Ovary (tissue), 9 donors: ENCODE results near the gene ABI3BP. TPM values are rescaled to one million over a fixed set of nuclear protein-coding genes. Genes with fewer than 3 reads are reported as not detected.

Source experiments
- DNase-seq, 5 donors: peaks; one replicate each; pipeline ENCODE4 v3.0.0-alpha.2; 2019 to 2020
- H3K27ac ChIP-seq, 2 donors: fragments of 200-600 bp; one replicate each; pipeline versions ENCODE4 v1.5.1 to v1.8.0; 2019 to 2022
- H3K27me3 ChIP-seq: fragments of 200-600 bp; one replicate; pipeline ENCODE4 v1.8.0; 2022
- H3K36me3 ChIP-seq: fragments of 200-600 bp; sonication (generic); one replicate; pipeline ENCODE4 v1.5.1; 2019
- H3K4me1 ChIP-seq: one replicate; pipeline ENCODE4 v1.8.1; 2013; ENCODE audit warnings: mild to moderate bottlenecking, moderate library complexity; ENCODE audit not compliant: insufficient read depth
- H3K4me3 ChIP-seq: fragments of 200-600 bp; sonication (generic); one replicate; pipeline ENCODE4 v1.5.1; 2017
- H3K9me3 ChIP-seq, 2 donors: fragments of 200-600 bp in 1 of 2; sonication (generic) in 1 of 2; one replicate each; pipeline versions ENCODE4 v1.5.1 to v1.8.1; 2013 to 2019; ENCODE audit warnings: mild to moderate bottlenecking in 1 of 2, moderate library complexity in 1 of 2
- EP300 ChIP-seq: sonication (generic); formaldehyde crosslinking; IDR thresholded peaks from one replicate; pipeline ENCODE4 v1.6.1; 2017; ENCODE audit warnings: antibody characterized with exemption
- POLR2A ChIP-seq: fragments of 450-650 bp; IDR thresholded peaks from one replicate; pipeline ENCODE4 v1.6.1; 2017; ENCODE audit warnings: antibody characterized with exemption, mild to moderate bottlenecking, moderate library complexity
- WGBS, 3 donors: extraction: QIAGEN DNeasy Blood & Tissue Kit in 1 of 3; methylation state at CpG; one replicate each; pipeline versions ENCODE4 v1.1.5 to v1.1.7; 2013 to 2017; 5-methylcytosine and 5-hydroxymethylcytosine counted together
- intact Hi-C, 4 donors: fragments of 100-400 bp; cut with DNase I; formaldehyde crosslinking; loops; one replicate each; pipeline versions ENCODE4 v1.11.0 to v1.15.1; 2022 to 2023
- polyA plus RNA-seq, 2 donors: library from polyadenylated mRNA; stranded (reverse); fragments of 200-250 nt in 1 of 2; fragments of 350-450 nt in 1 of 2; fragmentation: Illumina TruSeq in 1 of 2; extraction: RNeasy Lipid Tissue Mini Kit (QIAGEN cat#74804) in 1 of 2; gene quantifications; one replicate each; pipeline ENCODE4 v1.2.3, GENCODE V29; 2013 to 2014
- total RNA-seq, 7 donors: library from RNA; depleted of rRNA in 2 of 7; stranded (reverse); fragments of >200 nt in 2 of 7; fragmentation: NEBNext Ultra II Directional in 3 of 7; extraction: Animal tissue kit (Norgen Biotek cat#: 25700) in 3 of 7; gene quantifications; one replicate each; pipeline versions ENCODE4 v1.1.0 to v1.2.4, GENCODE V29; 2016 to 2023
- TF ChIP-seq, protein P1 (sequence below), 3 donors: fragments of 450-650 bp in 2 of 3; fragments of 200-600 bp in 1 of 3; IDR thresholded peaks; one replicate each; pipeline versions ENCODE4 v1.5.1 to v1.8.0; 2016 to 2022; ENCODE audit warnings: antibody characterized with exemption in 3 of 3, mild to moderate bottlenecking in 1 of 3
- donor health status: DM: no; HTN: no; CAD: no; lungs with moderate emphysema.
- donor health status: DM: no; HTN: no; CAD: no.
- donor health status: Bipolar disorder and iron deficiency.
- donor health status: DM: yes; HTN: yes; CAD: no.
- donor health status: DM: no; HTN: no; CAD: no.
- donor health status: DM: yes; HTN: yes; CAD: no.

The ABI3BP gene
- total and polyA plus RNA-seq, 9 donors, result 31.1 to 229 (median 84.1) TPM

DNA sequence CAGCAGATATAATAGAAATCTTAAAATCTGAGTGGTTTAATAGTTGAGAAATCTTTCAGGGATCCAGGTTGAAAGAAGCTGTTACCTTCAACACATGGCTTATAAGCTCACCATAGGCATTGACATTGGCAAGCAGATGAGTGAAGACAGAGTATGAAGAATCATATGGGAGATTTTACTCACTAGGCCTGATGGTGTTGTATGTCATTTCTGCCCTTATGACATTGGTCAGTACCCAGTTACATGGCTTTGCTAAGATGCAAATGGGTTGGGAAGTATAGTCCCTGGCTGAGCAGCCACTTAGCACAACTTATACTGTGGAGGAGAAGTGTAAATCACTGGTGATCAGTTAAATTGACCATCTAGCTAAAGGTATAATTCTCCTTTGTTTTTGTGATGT, 278.0 kb downstream of the ABI3BP start:
- no peaks in the 10 kb centered on the region for H3K36me3 ChIP-seq
- H3K4me1 ChIP-seq, result peaks cover 12% of the 10 kb centered on the region
- no peak for DNase-seq
- H3K27me3 ChIP-seq, result no peaks in the 10 kb centered on the region
- no peak overlapping the region for H3K27ac ChIP-seq
- intact Hi-C loops, result no loop called here
- TF ChIP-seq, protein P1, sequence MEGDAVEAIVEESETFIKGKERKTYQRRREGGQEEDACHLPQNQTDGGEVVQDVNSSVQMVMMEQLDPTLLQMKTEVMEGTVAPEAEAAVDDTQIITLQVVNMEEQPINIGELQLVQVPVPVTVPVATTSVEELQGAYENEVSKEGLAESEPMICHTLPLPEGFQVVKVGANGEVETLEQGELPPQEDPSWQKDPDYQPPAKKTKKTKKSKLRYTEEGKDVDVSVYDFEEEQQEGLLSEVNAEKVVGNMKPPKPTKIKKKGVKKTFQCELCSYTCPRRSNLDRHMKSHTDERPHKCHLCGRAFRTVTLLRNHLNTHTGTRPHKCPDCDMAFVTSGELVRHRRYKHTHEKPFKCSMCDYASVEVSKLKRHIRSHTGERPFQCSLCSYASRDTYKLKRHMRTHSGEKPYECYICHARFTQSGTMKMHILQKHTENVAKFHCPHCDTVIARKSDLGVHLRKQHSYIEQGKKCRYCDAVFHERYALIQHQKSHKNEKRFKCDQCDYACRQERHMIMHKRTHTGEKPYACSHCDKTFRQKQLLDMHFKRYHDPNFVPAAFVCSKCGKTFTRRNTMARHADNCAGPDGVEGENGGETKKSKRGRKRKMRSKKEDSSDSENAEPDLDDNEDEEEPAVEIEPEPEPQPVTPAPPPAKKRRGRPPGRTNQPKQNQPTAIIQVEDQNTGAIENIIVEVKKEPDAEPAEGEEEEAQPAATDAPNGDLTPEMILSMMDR (IDR thresholded peaks at IDR 0.05), result no peak
- no peaks in the 10 kb centered on the region for H3K9me3 ChIP-seq
- H3K4me3 ChIP-seq, result no peak overlapping the region

DNA sequence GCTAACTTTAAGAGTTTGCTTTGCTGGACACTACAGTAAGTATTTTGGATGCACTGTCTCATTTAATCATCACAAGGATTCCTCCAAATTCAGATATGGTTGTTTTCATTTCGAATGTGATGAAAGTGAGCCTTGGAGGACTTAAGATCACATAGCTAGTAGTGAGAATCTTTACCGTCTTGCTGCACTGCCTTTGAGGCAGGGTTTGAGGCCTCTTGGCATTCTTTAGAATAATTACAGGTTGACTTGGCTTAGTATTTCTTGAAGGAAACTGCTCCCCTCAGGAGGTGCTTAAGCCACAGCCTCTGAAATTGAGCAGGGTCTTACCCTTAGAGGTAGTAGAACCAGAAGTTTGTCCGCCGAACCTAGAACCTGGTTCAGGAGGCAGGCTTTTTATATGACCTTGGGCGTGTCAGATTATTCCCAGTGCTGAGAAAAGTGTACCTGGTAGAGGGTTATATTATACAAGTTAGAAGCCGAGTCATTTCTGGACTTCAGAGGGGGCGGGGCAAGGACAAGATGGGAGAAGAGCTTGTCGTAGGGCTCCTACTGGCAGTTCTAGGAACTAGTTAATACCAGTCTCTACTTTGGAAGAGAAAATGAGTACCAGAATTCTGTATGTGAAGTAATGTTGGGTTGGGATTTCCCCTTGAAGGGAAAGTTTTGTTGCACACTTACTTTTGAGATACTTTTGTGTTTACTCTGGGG, 282.8 kb downstream of the ABI3BP start:
- H3K9me3 ChIP-seq, result no peaks in the 10 kb centered on the region
- 16 to 19% (median 19%) methylated on average over 8 of the region's 8 CpGs for WGBS, 3 donors
- H3K36me3 ChIP-seq, result no peaks in the 10 kb centered on the region
- intact Hi-C loops, result no loop called here
- TF ChIP-seq EP300, result no peak
- TF ChIP-seq POLR2A, result no peak
- TF ChIP-seq, protein P1 (IDR thresholded peaks at IDR 0.05), result no peak
- peak overlapping the region; percentile 83 for H3K4me3 ChIP-seq
- DNase-seq, result no peak
- peak overlapping the region in 1 of 2 donors; percentile 96 for H3K27ac ChIP-seq
- peaks cover 9% of the 10 kb centered on the region for H3K4me1 ChIP-seq
- no peaks in the 10 kb centered on the region for H3K27me3 ChIP-seq

- intact Hi-C loops, result loop anchor here in 1 of 4 donors (2.0 kb wide), 1 partner anchor 865 kb away; the partner anchor contains the start of gene PCNP
- no peaks in the 10 kb centered on the region for H3K36me3 ChIP-seq
- H3K4me3 ChIP-seq, result peak overlapping the region; percentile 83
- no peak for TF ChIP-seq POLR2A
- TF ChIP-seq, protein P1 (IDR thresholded peaks at IDR 0.05), result no peak
- no peak for TF ChIP-seq EP300
- H3K9me3 ChIP-seq, result no peaks in the 10 kb centered on the region
- 0 to 1% (median 1%) methylated on average over 21 to 23 of the region's 23 CpGs for WGBS, 3 donors
- peak overlapping the region; percentile 49 to 96 for H3K27ac ChIP-seq
- H3K27me3 ChIP-seq, result no peaks in the 10 kb centered on the region
- peaks cover 9% of the 10 kb centered on the region for H3K4me1 ChIP-seq
- peak; percentile 39 to 67 (median 61) for DNase-seq
Measured at GRCh38 chr3:100709842-100710260, 283.4 kb downstream of the ABI3BP start.

DNA sequence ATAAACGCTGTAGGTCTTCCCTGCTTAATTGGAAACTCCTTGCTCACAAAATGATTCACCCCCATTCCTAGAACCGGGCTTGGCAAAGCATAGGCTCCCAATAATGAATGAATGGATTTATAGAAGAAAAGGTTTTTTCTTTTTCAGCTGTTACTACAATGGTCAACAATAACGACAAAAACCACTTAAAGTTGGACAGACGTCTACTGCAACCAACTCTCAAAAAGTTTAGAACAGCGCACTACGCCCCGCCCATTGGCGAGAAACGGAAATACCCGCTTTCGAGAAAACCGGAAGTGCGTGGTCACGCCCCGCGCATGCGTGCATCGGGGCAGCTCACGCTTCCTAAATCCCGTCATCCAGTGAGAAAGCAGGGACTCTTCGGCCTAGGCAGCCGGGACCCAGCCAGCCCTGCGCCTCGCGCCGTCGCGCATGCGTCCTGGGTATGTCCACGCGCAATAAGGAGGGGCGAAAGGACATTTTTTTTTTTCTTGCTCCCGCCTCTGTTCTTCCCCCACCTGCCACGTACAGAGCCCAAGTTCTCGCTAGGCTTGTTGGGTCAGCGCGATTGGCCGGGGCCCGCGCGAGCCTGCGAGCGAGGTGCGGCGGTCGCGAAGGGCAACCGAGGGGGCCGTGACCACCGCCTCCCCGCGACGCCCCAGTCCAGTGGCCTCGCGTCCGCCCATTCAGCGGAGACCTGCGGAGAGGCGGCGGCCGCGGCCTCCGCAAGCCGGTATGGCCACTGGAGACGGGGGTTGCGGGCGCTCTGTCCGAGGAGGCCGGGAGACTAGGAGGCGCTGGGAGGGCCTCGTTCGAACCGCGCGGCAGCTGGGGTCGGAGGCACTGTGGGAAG, 284.0 kb downstream of the ABI3BP start, which contains the start of gene TFG:
TFG (plus strand) TSS at position 506 of the 853 bp plus-strand sequence. CDS start 4,192 bp downstream, outside the sequence.
- peak; percentile 71 for TF ChIP-seq POLR2A
- TF ChIP-seq EP300, result peak; percentile 78
- TF ChIP-seq, protein P1 (IDR thresholded peaks at IDR 0.05), result no peak
- 0 to 1% (median 0%) methylated on average over 44 to 76 of the region's 76 CpGs for WGBS, 3 donors
- H3K9me3 ChIP-seq, result no peaks in the 10 kb centered on the region
- peak within 1 kb of the TSS; percentile 87 to 96 for H3K27ac ChIP-seq
- peak; percentile 97 to 99 (median 99) for DNase-seq
- intact Hi-C loops, result loop anchor here in 1 of 4 donors (2.0 kb wide), 1 partner anchor 866 kb away; the partner anchor contains the start of gene PCNP
- peaks cover 9% of the 10 kb centered on the region for H3K4me1 ChIP-seq
- H3K27me3 ChIP-seq, result no peaks in the 10 kb centered on the region
- H3K36me3 ChIP-seq, result no peaks in the 10 kb centered on the region
- peak within 1 kb of the TSS; percentile 83 for H3K4me3 ChIP-seq
